HG03457 (cell line): ENCODE measurements around the gene OR7G2.
"Not testable (repeated sequence)": the region's sequence is repeated elsewhere in the genome, so short reads cannot be mapped to it uniquely, and the experiment has no call there.

ENCODE experiments used
- ATAC-seq: cut with Tn5 transposase; IDR thresholded peaks from one replicate; pipeline ENCODE4 v1.9.1; 2021; ENCODE audit warnings: moderate number of reproducible peaks; ENCODE audit not compliant: unreplicated experiment

OR7G2 gene

GRCh38 chr19:9075064-9075949 lies 32.0 kb downstream of the OR7G2 start:
- ATAC-seq: no peak

DNA sequence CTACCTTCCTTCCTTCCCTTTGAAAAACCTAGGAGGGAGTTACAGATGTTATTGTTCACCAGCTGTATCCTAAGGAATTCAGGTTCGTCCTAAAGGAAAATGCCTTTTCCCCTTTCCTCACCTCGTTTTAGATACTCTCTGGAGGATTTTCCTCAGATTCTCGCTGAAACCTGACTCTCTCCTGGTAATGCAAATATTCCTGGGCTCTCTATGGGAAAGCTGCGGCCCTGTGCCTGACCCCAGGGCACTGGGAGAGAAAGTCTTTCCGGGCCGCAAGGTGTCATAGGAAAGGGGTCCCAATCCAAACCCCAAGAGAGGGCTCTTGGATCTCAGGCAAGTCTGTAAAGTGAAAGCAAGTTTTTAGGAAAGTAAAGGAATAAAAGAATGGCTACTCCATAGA lies 33.5 kb downstream of the OR7G2 start:
- no peak for ATAC-seq

DNA sequence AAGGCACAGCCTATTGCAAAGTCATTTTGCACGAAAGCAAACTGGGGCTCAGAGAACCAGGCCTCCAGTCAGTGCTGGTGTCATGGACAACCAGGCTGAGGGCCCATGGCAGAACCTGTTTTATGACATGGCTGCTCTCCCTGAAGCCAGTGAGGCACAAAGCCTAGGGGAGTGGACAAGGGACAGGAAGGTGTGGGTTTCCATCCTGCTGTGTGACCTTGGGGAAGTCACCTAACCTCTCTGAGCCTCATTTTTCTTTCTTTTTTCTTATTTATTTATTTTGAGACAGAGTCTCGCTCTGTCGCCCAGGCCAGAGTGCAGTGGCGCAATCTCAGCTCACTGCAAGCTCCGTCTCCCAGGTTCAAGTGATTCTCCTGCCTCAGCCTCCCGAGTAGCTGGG lies 35.6 kb downstream of the OR7G2 start:
- ATAC-seq: not testable (repeated sequence)

DNA sequence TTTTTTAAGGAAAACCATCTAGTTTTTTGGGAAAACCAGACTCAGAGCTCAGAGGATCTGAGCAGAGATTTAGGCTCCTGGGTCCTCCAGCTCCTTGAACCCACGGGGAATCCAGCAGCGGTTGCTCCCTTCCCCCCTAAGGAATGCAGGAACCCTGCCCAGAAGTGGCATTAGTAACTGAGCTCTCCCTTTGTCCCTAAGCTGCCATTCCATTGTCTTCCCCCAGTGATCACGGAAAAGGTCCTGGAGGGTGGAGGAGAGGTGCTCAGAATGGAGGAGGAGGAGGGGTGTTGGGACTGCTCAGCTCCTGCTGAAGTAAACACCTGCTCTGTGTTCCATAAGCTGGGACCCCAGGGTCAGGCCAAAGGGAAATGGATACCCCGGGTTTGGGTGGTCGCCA lies 37.2 kb downstream of the OR7G2 start:
- no peak for ATAC-seq

- ATAC-seq: no peak
Measured at GRCh38 chr19:9065457-9066014, 41.7 kb downstream of the OR7G2 start.

GRCh38 chr19:9061879-9062278 lies 45.4 kb downstream of the OR7G2 start:
- ATAC-seq: no peak

DNA sequence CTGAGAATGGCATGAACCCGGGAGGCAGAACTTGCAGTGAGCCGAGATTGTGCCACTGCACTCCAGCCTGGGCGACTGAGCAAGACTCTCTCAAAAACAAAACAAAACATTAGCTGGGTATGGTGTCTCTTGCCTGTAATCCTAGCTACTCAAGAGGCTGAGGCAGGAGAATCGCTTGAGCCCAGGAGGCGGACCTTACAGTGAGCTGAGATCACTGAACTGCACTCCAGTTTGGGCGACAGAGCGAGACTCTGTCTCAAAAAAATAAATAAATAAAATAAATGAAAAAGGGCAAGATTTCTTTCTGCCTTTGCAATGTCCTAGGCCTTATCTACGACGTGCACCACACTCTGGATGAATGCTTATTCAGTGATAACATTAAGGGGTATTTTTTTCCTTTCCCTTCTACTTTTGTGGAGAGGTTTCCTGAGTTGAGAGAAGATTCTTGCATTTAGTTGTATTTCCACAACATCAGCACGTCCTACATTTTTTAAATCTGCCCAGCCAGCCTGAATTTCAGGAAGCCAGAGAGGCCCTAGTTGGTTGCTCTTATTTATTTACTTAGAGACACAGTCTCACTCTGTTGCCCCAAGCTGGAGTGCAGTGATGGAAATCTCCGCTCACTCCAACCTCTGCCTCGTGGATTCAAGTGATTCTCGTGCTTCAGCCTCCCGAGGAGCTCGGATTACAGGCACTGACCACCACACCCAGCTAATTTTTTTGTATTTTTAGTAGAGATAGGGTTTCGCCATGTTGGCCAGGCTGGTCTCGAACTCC lies 46.5 kb downstream of the OR7G2 start:
- no peak for ATAC-seq

- ATAC-seq: no peak
Measured at GRCh38 chr19:9058905-9059667, 48.2 kb downstream of the OR7G2 start.

DNA sequence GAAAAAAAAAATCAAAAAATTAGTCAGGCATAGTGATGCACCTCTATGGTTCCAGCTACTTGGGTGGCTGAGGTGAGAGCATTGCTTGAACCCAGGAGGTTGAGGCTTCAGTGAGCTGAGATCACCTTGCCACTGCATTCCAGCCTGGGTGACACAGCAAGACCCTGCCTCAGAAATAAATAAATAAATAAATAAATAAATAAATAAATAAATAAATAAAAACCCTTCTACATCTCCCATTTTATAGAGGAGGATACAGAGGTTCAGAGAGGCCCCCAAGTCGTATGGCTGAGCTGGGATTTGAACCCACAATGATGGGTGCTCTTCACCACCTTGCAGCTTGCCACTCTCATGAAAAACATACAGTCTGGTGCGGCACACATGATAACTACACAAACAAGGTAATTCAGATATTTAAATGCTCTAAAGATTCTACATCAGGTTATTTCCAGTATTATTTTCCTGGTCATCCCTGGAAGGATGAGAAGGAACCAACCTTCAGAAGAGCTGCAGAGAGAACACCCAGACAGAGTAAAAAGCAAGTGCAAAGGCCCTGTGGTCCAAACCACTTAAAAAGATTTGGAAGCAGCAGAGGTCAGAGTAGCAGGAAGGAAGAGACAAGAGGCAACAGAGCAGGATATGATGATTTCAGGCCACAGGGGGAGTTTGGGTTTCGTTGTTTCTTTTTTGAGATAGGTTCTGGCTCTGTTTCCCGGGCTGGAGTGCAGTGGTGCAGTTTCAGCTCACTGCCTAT lies 49.6 kb downstream of the OR7G2 start:
- no peak for ATAC-seq

DNA sequence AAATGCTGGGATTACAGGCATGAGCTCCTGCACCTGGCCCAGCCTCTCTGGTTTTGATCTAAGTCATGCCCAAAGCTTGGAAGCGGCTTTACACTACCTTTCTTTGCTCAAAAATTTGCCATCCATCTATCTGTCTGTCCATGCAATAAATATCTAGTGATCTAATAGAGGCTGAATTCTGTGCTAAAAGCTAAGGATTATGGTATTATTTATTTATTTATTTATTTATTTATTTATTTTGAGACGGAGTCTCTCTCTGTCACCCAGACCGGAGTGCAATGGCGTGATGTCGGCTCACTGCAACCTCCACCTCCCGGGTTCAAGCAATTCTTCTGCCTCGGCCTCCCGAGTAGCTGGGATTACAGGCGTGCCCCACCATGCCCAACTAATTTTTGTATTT lies 51.1 kb downstream of the OR7G2 start:
- not testable (repeated sequence) for ATAC-seq

GRCh38 chr19:9054765-9055164 lies 52.5 kb downstream of the OR7G2 start:
- no peak for ATAC-seq

DNA sequence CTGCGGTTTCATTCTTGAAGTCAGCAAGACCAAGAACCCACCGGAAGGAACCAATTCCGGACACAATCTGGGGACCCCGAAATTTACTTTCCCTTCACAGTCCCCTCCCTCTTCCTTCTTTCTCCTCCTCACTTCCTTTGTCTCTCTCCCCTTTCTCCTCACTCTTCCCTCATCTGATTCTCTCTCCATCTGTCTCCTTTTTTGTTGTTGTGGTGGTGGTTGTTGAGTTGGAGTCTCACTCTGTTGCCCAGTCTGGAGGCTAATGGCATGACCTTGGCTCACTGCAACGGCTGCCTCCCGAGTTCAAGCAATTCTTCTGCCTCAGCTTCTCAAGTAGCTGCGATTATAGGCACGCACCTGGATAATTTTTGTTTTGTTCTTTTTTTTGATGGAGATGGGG lies 53.1 kb downstream of the OR7G2 start:
- ATAC-seq: no peak

DNA sequence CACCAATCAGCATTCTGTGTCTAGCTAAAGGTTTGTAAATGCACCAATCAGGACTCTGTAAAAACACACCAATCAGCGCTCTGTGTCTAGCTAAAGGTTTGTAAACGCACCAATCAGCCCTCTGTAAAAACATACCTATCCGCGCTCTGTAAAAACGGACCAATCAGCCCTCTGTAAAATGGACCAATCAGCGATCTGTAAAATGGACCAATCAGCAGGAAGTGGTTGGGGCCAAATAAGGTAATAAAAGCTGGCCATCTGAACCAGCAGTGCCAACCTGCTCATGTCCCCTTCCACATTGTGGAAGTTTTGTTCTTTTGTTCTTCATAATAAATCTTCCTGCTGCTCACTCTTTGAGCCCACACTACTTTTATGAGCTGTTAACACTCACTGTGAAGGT lies 53.6 kb downstream of the OR7G2 start:
- not testable (repeated sequence) for ATAC-seq

DNA sequence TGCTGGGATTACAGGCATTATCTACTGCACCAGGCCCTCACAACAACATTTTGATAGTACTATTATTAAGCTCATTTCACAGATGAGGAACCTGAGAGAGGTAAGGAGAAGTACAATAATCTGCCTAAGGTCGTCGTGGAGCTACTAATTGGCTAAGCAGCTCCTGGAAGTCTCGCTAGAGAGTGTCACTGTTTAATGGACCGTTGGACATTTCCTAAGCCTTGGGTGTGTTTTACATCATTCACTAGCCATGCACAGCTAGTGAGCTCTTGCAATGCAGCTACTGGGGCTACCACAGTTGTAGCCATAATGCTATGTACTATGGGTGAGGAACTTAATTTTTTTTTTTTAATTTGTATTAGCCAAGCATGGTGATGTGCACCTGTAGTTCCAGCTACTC lies 54.4 kb downstream of the OR7G2 start:
- ATAC-seq: no peak
